SK-N-SH treated with all-trans-retinoic acid at 6 μM for 48 hours (cell line): Measurements from ENCODE around the gene BICD1.
A peak's percentile ranks its signal among the peaks of the same experiment; 100 is the strongest.

Experiments used
- ATAC-seq: fragments of 200-7000 bp; cut with Tn5 transposase; 3 replicates; pipeline ENCODE4 v1.9.1; 2020; ENCODE audit warnings: mild to moderate bottlenecking, moderate library complexity
- ARNTL ChIP-seq: fragments of 450-650 bp; formaldehyde crosslinking; IDR thresholded peaks from 2 replicates; pipeline ENCODE4 v1.5.0; 2020; ENCODE audit warnings: low read depth, mild to moderate bottlenecking, moderate library complexity, borderline replicate concordance
- BACH2 ChIP-seq: fragments of 250-450 bp; sonication (Bioruptor Pico); IDR thresholded peaks from 2 replicates; pipeline ENCODE4 v1.9.0; 2021; ENCODE audit warnings: mild to moderate bottlenecking, borderline replicate concordance
- ESRRG ChIP-seq: fragments of 250-450 bp; sonication (Bioruptor Pico); IDR thresholded peaks from 2 replicates; pipeline ENCODE4 v1.6.1; 2021; ENCODE audit warnings: mild to moderate bottlenecking
- GLIS3 ChIP-seq: fragments of 250-450 bp; sonication (Bioruptor Pico); IDR thresholded peaks from 2 replicates; pipeline ENCODE4 v1.5.0; 2020; ENCODE audit warnings: mild to moderate bottlenecking, moderate library complexity
- ISL1 ChIP-seq: fragments of 250-450 bp; sonication (Bioruptor Pico); IDR thresholded peaks from 2 replicates; pipeline ENCODE4 v2.1.2; 2022; ENCODE audit warnings: mild to moderate bottlenecking, moderate library complexity
- PPARA ChIP-seq: fragments of 250-450 bp; sonication (Bioruptor Pico); IDR thresholded peaks from 2 replicates; pipeline ENCODE4 v1.5.0; 2020; ENCODE audit warnings: mild to moderate bottlenecking, borderline replicate concordance
- SNAI2 ChIP-seq: fragments of 250-450 bp; sonication (Bioruptor Pico); IDR thresholded peaks from 2 replicates; pipeline ENCODE4 v1.5.0; 2020; ENCODE audit warnings: mild to moderate bottlenecking, moderate library complexity
- TCF4 ChIP-seq: fragments of 250-450 bp; sonication (Bioruptor Pico); IDR thresholded peaks from 2 replicates; pipeline ENCODE4 v1.8.0; 2021; ENCODE audit warnings: mild to moderate bottlenecking, moderate library complexity, borderline replicate concordance
- TOX ChIP-seq: fragments of 250-450 bp; sonication (Bioruptor Pico); IDR thresholded peaks from 2 replicates; pipeline ENCODE4 v1.8.0; 2021; ENCODE audit warnings: mild to moderate bottlenecking, moderate library complexity, borderline replicate concordance
- ZC3H10 ChIP-seq: fragments of 250-450 bp; sonication (Bioruptor Pico); IDR thresholded peaks from 2 replicates; pipeline ENCODE4 v1.5.1; 2021; ENCODE audit warnings: mild to moderate bottlenecking, moderate library complexity
- ZFP30 ChIP-seq: fragments of 450-650 bp; formaldehyde crosslinking; IDR thresholded peaks from 2 replicates; pipeline ENCODE4 v1.5.0; 2022; ENCODE audit warnings: mild to moderate bottlenecking, moderate library complexity
- ZNF565 ChIP-seq: fragments of 450-650 bp; formaldehyde crosslinking; conservative IDR thresholded peaks from 2 replicates; pipeline ENCODE4 v1.5.0; 2020; ENCODE audit warnings: low read depth, mild to moderate bottlenecking, moderate library complexity
- ZNF70 ChIP-seq: fragments of 450-650 bp; formaldehyde crosslinking; IDR thresholded peaks from 2 replicates; pipeline ENCODE4 v1.5.0; 2020; ENCODE audit warnings: mild to moderate bottlenecking, moderate library complexity
- TF ChIP-seq, protein P1 (sequence below): fragments of 250-450 bp; sonication (Bioruptor Pico); IDR thresholded peaks from 2 replicates; pipeline ENCODE4 v1.5.1; 2021; ENCODE audit warnings: mild to moderate bottlenecking, moderate library complexity
- TF ChIP-seq, protein P2 (sequence below): fragments of 250-450 bp; sonication (Bioruptor Pico); IDR thresholded peaks from 2 replicates; pipeline ENCODE4 v1.8.0; 2020; ENCODE audit warnings: mild to moderate bottlenecking, moderate library complexity, borderline replicate concordance
- TF ChIP-seq, protein P3 (sequence below): fragments of 250-450 bp; sonication (Bioruptor Pico); IDR thresholded peaks from 2 replicates; pipeline ENCODE4 v1.5.1; 2020; ENCODE audit warnings: low read depth, mild to moderate bottlenecking, moderate library complexity
- TF ChIP-seq, protein P4 (sequence below): fragments of 250-450 bp; sonication (Bioruptor Pico); IDR thresholded peaks from 2 replicates; pipeline ENCODE4 v1.5.0; 2020; ENCODE audit warnings: mild to moderate bottlenecking, moderate library complexity
- TF ChIP-seq, protein P5 (sequence below): fragments of 250-450 bp; sonication (Bioruptor Pico); IDR thresholded peaks from 2 replicates; pipeline ENCODE4 v1.8.0; 2021; ENCODE audit warnings: low read depth, mild to moderate bottlenecking, moderate library complexity, borderline replicate concordance

The BICD1 gene

DNA sequence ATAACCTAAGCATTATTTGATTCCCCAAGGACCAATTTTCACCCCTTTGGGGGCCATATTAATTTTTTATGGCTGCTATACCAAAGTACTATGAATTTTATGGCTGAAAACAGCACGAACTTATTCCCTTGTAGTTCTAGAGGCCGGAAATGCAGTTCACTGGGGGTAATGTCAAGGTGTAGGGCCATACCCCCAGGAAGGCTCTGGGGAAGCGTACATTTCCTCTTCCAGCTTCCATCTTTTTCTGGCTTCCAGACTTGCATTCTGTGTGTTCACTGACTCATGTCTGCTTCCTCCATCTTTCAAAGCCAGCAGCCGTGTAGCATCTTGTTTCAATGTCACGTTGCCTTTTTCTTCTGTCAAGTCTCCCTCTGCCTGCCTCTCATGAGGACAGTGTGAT is 133.5 kb downstream of the BICD1 start:
- TF ChIP-seq, protein P1, sequence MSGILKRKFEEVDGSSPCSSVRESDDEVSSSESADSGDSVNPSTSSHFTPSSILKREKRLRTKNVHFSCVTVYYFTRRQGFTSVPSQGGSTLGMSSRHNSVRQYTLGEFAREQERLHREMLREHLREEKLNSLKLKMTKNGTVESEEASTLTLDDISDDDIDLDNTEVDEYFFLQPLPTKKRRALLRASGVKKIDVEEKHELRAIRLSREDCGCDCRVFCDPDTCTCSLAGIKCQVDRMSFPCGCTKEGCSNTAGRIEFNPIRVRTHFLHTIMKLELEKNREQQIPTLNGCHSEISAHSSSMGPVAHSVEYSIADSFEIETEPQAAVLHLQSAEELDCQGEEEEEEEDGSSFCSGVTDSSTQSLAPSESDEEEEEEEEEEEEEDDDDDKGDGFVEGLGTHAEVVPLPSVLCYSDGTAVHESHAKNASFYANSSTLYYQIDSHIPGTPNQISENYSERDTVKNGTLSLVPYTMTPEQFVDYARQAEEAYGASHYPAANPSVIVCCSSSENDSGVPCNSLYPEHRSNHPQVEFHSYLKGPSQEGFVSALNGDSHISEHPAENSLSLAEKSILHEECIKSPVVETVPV (CRISPR knock-in tag) = no peak
- no peak for ATAC-seq

DNA sequence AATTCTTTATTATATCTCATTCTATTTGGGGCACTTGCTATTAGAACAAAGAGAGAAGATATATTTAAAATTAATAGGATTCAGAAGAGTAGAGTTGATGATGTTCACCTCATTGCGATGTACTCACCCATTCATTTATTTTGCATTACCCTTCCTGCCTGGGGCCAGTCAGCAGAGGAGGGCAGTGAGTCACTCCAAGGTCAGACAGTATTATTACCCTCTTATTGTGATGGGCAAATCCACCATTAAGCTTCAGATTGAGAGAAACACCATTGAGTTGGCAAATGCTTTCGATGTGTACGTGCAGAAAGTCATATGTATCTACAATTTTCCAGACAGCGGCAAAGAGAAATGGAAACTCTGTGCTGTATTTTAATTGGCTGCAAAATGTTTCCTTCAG is 134.2 kb downstream of the BICD1 start:
- 0 out of 3 replicates have a peak, but pooled peaks have one; percentile 31 for ATAC-seq
- TF ChIP-seq, protein P2, sequence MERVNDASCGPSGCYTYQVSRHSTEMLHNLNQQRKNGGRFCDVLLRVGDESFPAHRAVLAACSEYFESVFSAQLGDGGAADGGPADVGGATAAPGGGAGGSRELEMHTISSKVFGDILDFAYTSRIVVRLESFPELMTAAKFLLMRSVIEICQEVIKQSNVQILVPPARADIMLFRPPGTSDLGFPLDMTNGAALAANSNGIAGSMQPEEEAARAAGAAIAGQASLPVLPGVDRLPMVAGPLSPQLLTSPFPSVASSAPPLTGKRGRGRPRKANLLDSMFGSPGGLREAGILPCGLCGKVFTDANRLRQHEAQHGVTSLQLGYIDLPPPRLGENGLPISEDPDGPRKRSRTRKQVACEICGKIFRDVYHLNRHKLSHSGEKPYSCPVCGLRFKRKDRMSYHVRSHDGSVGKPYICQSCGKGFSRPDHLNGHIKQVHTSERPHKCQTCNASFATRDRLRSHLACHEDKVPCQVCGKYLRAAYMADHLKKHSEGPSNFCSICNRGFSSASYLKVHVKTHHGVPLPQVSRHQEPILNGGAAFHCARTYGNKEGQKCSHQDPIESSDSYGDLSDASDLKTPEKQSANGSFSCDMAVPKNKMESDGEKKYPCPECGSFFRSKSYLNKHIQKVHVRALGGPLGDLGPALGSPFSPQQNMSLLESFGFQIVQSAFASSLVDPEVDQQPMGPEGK = no peak
- TF ChIP-seq ZNF70 (CRISPR knock-in tag) (no peak), ESRRG (CRISPR knock-in tag) (no peak)
- TF ChIP-seq, all 23 proteins: peak for 0

DNA sequence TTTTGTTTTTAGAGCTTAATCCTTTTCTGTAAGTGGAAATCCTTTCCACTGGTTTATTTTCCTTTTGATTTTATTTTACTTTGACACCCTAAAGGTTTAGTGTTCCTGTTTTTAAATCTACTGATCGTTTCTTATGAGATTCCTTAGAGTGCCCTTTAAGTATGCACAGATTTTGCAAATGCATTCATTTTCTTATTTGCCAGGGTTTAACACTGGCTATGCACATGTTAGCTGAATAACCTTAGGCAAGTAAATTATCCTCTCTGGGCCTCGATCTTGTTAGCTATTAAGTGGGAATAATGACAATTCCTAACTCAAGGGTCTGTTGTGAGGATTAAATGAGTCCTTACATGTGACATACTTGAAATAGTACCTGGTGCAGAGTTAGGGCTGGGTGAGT is 136.0 kb downstream of the BICD1 start:
- ATAC-seq = no peak
- TF ChIP-seq PPARA (CRISPR knock-in tag) (no peak), GLIS3 (CRISPR knock-in tag) (no peak), BACH2 (no peak), ZNF565 (CRISPR knock-in tag) (no peak), ARNTL (CRISPR knock-in tag) (no peak), ZC3H10 (no peak)
- TF ChIP-seq, protein P1 (CRISPR knock-in tag) = no peak
- TF ChIP-seq, protein P3, sequence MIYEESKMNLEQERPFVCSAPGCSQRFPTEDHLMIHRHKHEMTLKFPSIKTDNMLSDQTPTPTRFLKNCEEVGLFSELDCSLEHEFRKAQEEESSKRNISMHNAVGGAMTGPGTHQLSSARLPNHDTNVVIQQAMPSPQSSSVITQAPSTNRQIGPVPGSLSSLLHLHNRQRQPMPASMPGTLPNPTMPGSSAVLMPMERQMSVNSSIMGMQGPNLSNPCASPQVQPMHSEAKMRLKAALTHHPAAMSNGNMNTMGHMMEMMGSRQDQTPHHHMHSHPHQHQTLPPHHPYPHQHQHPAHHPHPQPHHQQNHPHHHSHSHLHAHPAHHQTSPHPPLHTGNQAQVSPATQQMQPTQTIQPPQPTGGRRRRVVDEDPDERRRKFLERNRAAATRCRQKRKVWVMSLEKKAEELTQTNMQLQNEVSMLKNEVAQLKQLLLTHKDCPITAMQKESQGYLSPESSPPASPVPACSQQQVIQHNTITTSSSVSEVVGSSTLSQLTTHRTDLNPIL = no peak
- TF ChIP-seq, protein P4, sequence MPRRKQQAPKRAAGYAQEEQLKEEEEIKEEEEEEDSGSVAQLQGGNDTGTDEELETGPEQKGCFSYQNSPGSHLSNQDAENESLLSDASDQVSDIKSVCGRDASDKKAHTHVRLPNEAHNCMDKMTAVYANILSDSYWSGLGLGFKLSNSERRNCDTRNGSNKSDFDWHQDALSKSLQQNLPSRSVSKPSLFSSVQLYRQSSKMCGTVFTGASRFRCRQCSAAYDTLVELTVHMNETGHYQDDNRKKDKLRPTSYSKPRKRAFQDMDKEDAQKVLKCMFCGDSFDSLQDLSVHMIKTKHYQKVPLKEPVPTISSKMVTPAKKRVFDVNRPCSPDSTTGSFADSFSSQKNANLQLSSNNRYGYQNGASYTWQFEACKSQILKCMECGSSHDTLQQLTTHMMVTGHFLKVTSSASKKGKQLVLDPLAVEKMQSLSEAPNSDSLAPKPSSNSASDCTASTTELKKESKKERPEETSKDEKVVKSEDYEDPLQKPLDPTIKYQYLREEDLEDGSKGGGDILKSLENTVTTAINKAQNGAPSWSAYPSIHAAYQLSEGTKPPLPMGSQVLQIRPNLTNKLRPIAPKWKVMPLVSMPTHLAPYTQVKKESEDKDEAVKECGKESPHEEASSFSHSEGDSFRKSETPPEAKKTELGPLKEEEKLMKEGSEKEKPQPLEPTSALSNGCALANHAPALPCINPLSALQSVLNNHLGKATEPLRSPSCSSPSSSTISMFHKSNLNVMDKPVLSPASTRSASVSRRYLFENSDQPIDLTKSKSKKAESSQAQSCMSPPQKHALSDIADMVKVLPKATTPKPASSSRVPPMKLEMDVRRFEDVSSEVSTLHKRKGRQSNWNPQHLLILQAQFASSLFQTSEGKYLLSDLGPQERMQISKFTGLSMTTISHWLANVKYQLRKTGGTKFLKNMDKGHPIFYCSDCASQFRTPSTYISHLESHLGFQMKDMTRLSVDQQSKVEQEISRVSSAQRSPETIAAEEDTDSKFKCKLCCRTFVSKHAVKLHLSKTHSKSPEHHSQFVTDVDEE (CRISPR knock-in tag) = no peak

DNA sequence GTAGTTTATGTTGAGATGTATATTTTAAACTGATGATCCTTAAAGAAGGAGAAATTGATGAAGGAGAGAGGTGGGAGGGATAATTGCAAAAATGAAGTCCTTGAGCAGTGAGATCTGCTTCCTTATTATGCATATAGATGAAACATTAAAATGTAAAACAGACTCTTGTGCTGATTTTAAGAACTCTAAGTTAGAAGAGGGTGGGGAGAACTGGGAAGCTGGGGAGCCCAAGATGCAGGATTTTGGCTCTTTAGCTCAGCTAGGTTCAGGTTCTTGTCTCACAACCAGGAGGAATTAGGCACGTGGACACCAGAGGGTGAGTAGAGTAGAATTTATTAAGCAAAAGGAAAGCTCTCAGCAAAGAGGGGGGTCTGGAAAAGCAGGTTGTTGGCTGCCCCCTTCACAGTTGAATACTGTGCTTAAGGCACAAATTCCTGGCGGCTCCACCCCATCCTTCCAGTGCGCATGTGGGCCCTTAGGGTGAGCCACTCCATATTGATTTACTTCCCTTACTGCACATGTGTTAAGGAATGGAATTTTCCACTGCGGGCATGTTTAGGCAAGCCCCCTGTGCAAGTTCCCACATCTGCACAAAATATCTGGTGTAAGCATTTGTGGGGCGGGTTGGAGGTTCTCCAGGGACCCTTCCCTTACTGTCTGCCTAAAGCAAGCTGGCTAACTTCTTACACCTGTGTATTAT is 141.9 kb downstream of the BICD1 start:
- TF ChIP-seq TOX (CRISPR knock-in tag) (no peak), SNAI2 (CRISPR knock-in tag) (no peak), ZFP30 (CRISPR knock-in tag) (no peak), ZNF565 (CRISPR knock-in tag) (no peak), TCF4 (CRISPR knock-in tag) (no peak), PPARA (CRISPR knock-in tag) (no peak), ISL1 (no peak), BACH2 (no peak), GLIS3 (CRISPR knock-in tag) (no peak), ZC3H10 (no peak)
- TF ChIP-seq, protein P5, sequence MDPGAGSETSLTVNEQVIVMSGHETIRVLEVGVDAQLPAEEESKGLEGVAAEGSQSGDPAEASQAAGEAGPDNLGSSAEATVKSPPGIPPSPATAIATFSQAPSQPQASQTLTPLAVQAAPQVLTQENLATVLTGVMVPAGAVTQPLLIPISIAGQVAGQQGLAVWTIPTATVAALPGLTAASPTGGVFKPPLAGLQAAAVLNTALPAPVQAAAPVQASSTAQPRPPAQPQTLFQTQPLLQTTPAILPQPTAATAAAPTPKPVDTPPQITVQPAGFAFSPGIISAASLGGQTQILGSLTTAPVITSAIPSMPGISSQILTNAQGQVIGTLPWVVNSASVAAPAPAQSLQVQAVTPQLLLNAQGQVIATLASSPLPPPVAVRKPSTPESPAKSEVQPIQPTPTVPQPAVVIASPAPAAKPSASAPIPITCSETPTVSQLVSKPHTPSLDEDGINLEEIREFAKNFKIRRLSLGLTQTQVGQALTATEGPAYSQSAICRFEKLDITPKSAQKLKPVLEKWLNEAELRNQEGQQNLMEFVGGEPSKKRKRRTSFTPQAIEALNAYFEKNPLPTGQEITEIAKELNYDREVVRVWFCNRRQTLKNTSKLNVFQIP = no peak
- TF ChIP-seq, protein P2 = no peak
- no peak for ATAC-seq
